ENCODE data around the gene SFXN1.
"Not testable (repeated sequence)": the region's sequence is repeated elsewhere in the genome, so short reads cannot be mapped to it uniquely, and the experiment has no call there.

Gene SFXN1, protein sequence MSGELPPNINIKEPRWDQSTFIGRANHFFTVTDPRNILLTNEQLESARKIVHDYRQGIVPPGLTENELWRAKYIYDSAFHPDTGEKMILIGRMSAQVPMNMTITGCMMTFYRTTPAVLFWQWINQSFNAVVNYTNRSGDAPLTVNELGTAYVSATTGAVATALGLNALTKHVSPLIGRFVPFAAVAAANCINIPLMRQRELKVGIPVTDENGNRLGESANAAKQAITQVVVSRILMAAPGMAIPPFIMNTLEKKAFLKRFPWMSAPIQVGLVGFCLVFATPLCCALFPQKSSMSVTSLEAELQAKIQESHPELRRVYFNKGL

GRCh38 chr5:175478384-175479124 is at the start of gene SFXN1:
TSS of gene SFXN1 (plus strand) at chr5:175478560. CDS start at chr5:175492104, 13,544 bp downstream.
- Histone ChIP-seq H3K27ac (peak within 1 kb of the TSS; percentile 95), H3K36me3 (peaks cover 25% of the 10 kb centered on the region), H3K4me1 (peaks cover 29% of the 10 kb centered on the region), H3K4me3 (peak within 1 kb of the TSS; percentile 97), H3K27me3 (no peaks in the 10 kb centered on the region), H3K9ac (peak within 1 kb of the TSS; percentile 92), H4K20me1 (peaks cover 40% of the 10 kb centered on the region), H3K4me2 (peak within 1 kb of the TSS; percentile 99), H3K9me3 (no peaks in the 10 kb centered on the region)
- no peak for TF ChIP-seq Cebpa-rat (IDR thresholded peaks at IDR 0.05)

GRCh38 chr5:175434800-175435199 is 43.6 kb upstream of the SFXN1 start:
- H3K4me1 ChIP-seq: no peaks in the 10 kb centered on the region
- H3K36me3 ChIP-seq: no peaks in the 10 kb centered on the region
- no peak overlapping the region for H3K4me2 ChIP-seq
- no peak overlapping the region for H3K4me3 ChIP-seq
- TF ChIP-seq Cebpa-rat (IDR thresholded peaks at IDR 0.05): no peak
- H3K9me3 ChIP-seq: no peaks in the 10 kb centered on the region
- H4K20me1 ChIP-seq: no peaks in the 10 kb centered on the region
- no peaks in the 10 kb centered on the region for H3K27me3 ChIP-seq
- H3K27ac ChIP-seq: no peak overlapping the region
- H3K9ac ChIP-seq: no peak overlapping the region

GRCh38 chr5:175436359-175436758 is 42.0 kb upstream of the SFXN1 start:
- Histone ChIP-seq H3K36me3 (no peaks in the 10 kb centered on the region), H3K27ac (no peak overlapping the region), H3K27me3 (no peaks in the 10 kb centered on the region), H3K4me2 (no peak overlapping the region), H3K9ac (no peak overlapping the region), H3K9me3 (no peaks in the 10 kb centered on the region), H3K4me3 (no peak overlapping the region), H3K4me1 (no peaks in the 10 kb centered on the region), H4K20me1 (no peaks in the 10 kb centered on the region)
- no peak for TF ChIP-seq Cebpa-rat (IDR thresholded peaks at IDR 0.05)

DNA sequence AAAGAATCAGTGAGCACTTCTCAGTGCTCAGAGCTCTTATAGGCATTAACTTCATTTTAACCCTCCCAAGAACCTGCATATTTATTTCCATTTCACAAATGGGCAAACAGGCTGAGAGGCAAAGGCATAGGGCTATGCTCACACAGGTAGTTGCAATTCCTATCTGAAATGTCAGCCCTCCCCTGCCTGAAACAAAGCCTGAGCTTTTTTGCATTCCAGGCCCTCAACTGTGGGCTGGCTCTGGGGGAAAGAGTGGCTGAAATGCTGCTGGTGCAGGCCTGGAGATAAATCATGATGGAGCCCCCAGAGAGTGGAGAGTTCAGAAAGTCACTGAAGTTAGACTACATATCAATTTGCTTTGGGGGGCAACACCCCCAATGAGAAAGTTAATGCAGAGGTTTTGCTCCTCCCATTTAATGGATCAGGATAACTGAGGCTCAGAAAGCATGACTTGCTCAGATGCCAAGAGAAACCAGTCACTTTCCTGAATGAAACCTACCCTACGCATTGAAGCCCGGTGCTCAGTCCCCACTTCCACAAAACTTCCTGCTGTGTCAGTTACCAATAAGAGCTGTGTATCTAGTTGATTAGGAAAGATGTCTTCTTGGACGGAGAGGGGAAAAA is 40.0 kb upstream of the SFXN1 start:
- Histone ChIP-seq H3K27ac (no peak overlapping the region), H3K4me3 (no peak overlapping the region), H3K4me1 (no peaks in the 10 kb centered on the region), H3K4me2 (no peak overlapping the region), H3K27me3 (peaks cover 12% of the 10 kb centered on the region), H3K9ac (no peak overlapping the region), H3K36me3 (no peaks in the 10 kb centered on the region), H4K20me1 (no peaks in the 10 kb centered on the region), H3K9me3 (no peaks in the 10 kb centered on the region)
- no peak for TF ChIP-seq Cebpa-rat (IDR thresholded peaks at IDR 0.05)

GRCh38 chr5:175443514-175444059 is 34.8 kb upstream of the SFXN1 start:
- H3K4me1 ChIP-seq: 0 out of 2 replicates have a peak, but pooled peaks cover 5% of the 10 kb centered on the region
- H3K4me3 ChIP-seq: no peak overlapping the region
- H3K36me3 ChIP-seq: no peaks in the 10 kb centered on the region
- peaks cover 10% of the 10 kb centered on the region for H3K9me3 ChIP-seq
- no peak for TF ChIP-seq Cebpa-rat (IDR thresholded peaks at IDR 0.05)
- H3K4me2 ChIP-seq: peak overlapping the region; percentile 73
- H4K20me1 ChIP-seq: no peaks in the 10 kb centered on the region
- no peak overlapping the region for H3K9ac ChIP-seq
- H3K27me3 ChIP-seq: peaks cover 34% of the 10 kb centered on the region
- H3K27ac ChIP-seq: no peak overlapping the region

DNA sequence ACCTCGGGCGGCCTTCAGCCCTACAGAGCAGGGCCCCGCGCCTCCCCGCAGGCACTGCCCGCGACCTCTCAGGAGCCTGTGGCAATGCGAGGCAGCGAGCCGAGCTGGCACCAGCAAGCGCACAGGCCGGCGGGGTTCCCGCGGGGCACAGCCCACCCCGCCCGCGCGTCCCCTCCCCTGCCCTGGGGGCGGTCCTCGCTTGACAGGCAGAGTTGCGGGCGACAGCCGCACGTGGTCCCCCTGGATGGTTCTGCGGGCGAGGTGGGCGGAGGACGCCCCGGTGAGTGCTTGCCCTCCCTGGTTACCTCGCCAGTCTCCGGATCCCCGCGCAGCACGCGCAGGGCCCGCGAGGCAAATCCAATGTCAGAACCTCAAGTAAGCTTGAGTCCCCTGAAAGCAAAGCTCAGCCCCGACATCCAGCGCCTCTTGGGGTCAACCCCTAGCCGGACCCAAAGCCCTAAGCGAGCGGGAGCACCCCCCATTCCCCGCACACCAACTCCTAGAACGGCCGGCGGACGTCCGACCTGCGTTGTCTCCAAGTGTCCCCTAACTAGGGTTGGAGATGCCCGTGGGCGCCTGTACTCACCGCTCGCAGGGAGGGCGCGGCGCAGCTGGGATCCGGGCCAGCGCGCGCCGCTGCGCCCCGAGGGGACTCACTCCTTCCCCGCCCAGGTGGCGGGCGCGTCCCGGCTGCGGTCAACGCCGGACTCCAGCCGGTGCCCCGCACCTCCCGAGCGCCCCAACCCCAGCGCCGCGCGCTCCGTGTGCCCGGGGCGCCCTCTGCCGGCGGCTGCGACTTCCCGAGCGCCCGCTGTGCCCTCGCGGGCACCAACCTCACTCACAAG is 34.1 kb upstream of the SFXN1 start, which contains the start of gene DRD1:
TSS of gene DRD1 (minus strand) at position 123 of the 845 bp plus-strand sequence. CDS start 1,083 bp downstream, outside the sequence.
- H3K4me1 ChIP-seq: 0 out of 2 replicates have a peak, but pooled peaks cover 5% of the 10 kb centered on the region
- no peaks in the 10 kb centered on the region for H3K36me3 ChIP-seq
- H3K27me3 ChIP-seq: peaks cover 34% of the 10 kb centered on the region
- H3K4me2 ChIP-seq: peak within 1 kb of the TSS; percentile 73
- peak within 1 kb of the TSS; percentile 58 for H3K4me3 ChIP-seq
- H3K9ac ChIP-seq: no peak within 1 kb of the TSS
- H4K20me1 ChIP-seq: no peaks in the 10 kb centered on the region
- no peak within 1 kb of the TSS for H3K27ac ChIP-seq
- TF ChIP-seq Cebpa-rat (IDR thresholded peaks at IDR 0.05): no peak
- H3K9me3 ChIP-seq: peaks cover 10% of the 10 kb centered on the region

DNA sequence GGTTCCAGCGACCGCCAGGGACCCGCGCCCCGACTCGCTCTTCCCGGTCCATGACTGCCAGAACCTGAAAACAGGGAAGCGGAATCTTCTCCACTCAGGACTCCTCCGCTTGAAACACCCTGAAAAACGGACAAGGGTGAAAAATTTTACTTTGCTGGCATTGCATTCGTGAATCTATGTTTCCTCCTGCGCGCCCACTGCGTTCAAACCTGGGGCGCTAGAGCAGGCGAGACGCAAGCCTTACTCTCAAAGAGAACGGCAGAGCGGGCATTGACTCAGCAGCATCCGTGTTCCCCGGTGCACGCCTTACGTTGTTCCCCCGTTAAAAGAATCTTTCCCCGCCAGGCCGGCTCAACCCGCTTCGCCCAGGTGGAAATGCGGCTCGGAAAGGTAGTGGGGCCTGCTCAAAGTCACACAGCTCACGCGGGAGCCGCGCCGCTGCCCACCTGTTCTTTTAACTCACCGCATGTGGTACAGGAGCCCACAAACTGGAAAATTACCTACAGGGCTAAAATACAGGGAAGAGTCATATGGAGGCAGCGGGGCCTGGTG is 33.4 kb upstream of the SFXN1 start:
- Histone ChIP-seq H3K4me1 (0 out of 2 replicates have a peak, but pooled peaks cover 5% of the 10 kb centered on the region), H3K27me3 (peaks cover 34% of the 10 kb centered on the region), H3K4me2 (peak overlapping the region; percentile 73), H4K20me1 (no peaks in the 10 kb centered on the region), H3K9ac (no peak overlapping the region), H3K36me3 (no peaks in the 10 kb centered on the region), H3K27ac (no peak overlapping the region), H3K4me3 (peak overlapping the region; percentile 58), H3K9me3 (peaks cover 10% of the 10 kb centered on the region)
- no peak for TF ChIP-seq Cebpa-rat (IDR thresholded peaks at IDR 0.05)

- not testable (repeated sequence) for H3K27ac ChIP-seq, H4K20me1 ChIP-seq, H3K9me3 ChIP-seq, H3K9ac ChIP-seq, H3K4me3 ChIP-seq, H3K4me2 ChIP-seq, H3K36me3 ChIP-seq, H3K4me1 ChIP-seq
- peaks cover 34% of the 10 kb centered on the region for H3K27me3 ChIP-seq
These were observed 32.0 kb upstream of the SFXN1 start for GRCh38 chr5:175446378-175446777.

- peaks cover 29% of the 10 kb centered on the region for H3K27me3 ChIP-seq
- no peaks in the 10 kb centered on the region for H4K20me1 ChIP-seq
- TF ChIP-seq Cebpa-rat (IDR thresholded peaks at IDR 0.05): no peak
- 0 out of 2 replicates have a peak, but pooled peaks cover 5% of the 10 kb centered on the region for H3K4me1 ChIP-seq
- no peak overlapping the region for H3K27ac ChIP-seq
- no peak overlapping the region for H3K4me3 ChIP-seq
- H3K9ac ChIP-seq: no peak overlapping the region
- peaks cover 10% of the 10 kb centered on the region for H3K9me3 ChIP-seq
- no peaks in the 10 kb centered on the region for H3K36me3 ChIP-seq
- H3K4me2 ChIP-seq: no peak overlapping the region
These were observed 30.8 kb upstream of the SFXN1 start for GRCh38 chr5:175447571-175447970.
